ENCODE results near the gene NSD2.
"Not testable (repeated sequence)": the region's sequence is repeated elsewhere in the genome, so short reads cannot be mapped to it uniquely, and the experiment has no call there.

The NSD2 gene

GRCh38 chr4:1842339-1842895 is 28.8 kb upstream of the NSD2 start:
- DNase-seq (ENCODE audit: low spot score), result no peak

GRCh38 chr4:1842993-1843448 is 28.2 kb upstream of the NSD2 start:
- no peak for DNase-seq (ENCODE audit: low spot score)

DNA sequence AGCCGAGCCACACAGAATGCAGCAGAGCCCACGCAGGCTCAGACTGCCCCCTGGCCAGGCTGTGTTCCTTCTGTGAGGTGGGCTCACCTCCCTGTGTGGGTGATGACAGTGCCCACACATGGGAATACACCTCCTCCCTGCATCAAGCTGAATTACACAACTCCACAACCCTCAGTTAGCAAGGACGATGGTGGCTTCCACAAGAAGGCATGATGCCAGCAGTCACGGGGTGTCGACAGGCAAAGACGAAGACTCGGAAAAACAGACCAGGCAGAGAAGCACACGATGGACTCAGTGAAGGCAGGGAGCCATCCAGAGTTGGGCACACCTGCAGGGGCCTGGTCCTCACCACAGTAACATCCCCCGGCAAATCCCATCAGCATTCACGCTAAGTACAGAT is 27.3 kb upstream of the NSD2 start:
- DNase-seq (ENCODE audit: low spot score), result no peak

GRCh38 chr4:1844618-1845017 is 26.6 kb upstream of the NSD2 start:
- DNase-seq (ENCODE audit: low spot score), result not testable (repeated sequence)

DNA sequence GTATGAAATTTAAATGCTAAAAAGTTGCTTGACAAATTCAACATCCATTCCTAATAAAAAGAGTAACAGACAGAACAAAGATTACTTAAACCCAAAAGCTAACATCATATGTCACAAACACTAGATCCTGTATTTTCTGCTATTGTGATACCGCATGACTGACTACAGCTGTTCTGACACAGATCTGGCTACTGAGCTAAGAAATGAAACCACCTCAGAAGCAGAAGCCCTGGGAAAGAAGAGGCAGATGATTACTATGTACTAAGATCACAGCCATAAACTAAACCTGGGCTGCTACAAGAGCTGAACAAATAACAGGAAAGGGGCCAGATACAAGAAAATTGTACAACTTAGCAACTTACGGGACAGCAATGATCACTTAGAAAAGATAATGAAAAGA is 24.6 kb upstream of the NSD2 start:
- no peak for DNase-seq (ENCODE audit: low spot score)

- DNase-seq (ENCODE audit: low spot score), result no peak
Measured at GRCh38 chr4:1850276-1850675, 20.9 kb upstream of the NSD2 start.

DNA sequence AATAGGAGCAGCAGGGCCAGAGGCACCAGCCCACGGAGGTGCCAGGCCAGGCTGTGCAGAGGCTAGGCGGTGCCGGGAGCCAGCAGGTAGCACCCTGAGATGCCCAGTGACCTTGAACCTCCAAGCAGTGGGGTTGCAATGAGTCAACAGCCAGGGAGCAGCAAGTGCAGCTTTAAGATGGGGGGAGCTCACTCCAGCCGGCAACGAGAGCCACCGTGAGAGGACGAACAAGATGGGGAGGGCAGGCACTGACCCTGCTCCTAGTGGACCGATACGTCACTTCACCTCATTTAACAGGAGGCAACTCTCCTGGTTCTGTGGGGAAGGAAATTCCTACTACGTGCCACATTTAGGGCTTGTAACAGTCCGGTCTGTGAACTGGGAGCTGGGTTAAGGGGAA is 20.0 kb upstream of the NSD2 start:
- no peak for DNase-seq (ENCODE audit: low spot score)

GRCh38 chr4:1851575-1852410 is 19.4 kb upstream of the NSD2 start:
- DNase-seq (ENCODE audit: low spot score), result no peak

GRCh38 chr4:1852904-1853623 is 18.1 kb upstream of the NSD2 start:
- no peak for DNase-seq (ENCODE audit: low spot score)

- no peak for DNase-seq (ENCODE audit: low spot score)
Measured at GRCh38 chr4:1854752-1855151, 16.4 kb upstream of the NSD2 start.

- DNase-seq (ENCODE audit: low spot score), result peak; percentile 41
Measured at GRCh38 chr4:1855333-1856070, 15.7 kb upstream of the NSD2 start.

- peak; percentile 92 for DNase-seq (ENCODE audit: low spot score)
Measured at GRCh38 chr4:1856071-1856942, 14.9 kb upstream of the NSD2 start, which contains the start of gene LETM1. TSS of gene LETM1 (minus strand) at chr4:1856156. CDS start at chr4:1855950, 206 bp downstream.

DNA sequence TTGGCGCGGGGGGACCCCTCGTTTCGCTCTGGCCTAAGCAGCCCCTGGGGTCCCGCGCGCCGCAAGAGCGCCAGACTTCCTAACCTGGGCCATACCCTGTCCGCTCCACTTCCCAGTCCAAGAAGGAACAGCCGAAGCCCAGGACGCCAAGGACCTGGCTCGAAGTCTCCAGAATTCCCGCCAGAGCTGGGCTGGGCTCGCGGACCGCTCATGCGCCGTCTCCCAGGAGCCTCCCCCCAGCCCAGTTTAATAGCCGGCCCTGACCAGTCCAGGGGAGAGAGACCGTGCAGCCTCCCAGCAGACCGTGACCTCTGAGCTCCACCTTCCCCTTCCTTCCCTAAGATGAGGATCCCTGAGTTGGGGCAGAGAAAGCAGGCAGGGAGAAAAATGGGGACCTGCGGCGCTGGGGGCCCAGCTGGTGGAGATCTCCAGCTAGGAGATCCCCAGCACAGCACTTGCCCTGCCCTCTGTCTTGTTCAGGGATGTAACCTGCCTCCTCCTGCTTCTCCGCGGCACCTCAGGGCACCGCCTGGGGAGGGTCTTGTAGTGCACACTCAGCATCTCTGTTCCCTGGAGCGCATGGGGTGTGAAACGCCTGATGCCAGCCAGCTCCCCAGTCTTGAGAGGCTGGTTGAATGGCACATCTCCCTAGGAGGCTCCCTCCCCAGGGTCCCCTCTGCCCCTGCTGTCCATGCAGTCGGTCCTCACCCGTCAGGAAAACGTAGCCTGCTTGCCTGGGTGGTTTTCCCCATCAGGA is 14.1 kb upstream of the NSD2 start:
- DNase-seq (ENCODE audit: low spot score), result no peak

DNA sequence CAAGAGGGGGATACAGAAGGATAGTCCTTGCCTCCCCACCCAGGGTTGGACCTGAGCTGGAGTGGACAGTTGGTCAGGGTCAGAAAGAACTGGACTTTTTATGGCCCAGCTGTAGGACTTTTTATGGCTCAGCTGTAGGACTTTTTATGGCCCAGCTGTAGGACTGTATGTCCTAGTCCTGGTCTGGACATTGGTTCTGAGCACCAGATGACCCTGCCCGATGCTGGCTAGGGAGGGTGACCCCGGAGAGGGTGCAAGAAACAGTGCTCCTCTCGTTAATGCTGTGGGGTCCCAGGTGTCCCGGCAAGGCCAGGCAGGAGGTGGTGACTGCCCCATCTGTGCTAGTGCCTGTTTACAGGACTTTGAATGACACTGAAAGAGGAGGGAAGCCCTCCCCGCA is 13.3 kb upstream of the NSD2 start:
- no peak for DNase-seq (ENCODE audit: low spot score)

DNA sequence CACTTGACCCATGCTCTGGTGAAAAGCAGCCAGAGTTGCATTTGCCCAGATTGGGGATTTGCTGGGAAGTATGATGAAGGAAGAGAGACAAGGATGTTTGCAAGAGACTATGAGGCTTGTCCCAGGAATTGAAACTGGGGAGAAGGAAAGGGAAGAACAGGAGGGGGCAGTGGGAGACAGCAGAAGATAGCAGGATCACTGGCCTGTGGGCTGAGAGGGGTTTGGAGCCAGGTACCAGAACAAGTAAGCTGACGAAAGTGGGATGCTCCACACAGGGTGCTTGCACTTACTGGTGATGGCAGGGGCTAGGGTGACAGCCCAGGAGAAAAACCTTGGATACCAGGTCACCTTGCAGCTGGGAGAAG is 11.8 kb upstream of the NSD2 start:
- DNase-seq (ENCODE audit: low spot score), result no peak

- DNase-seq (ENCODE audit: low spot score), result peak; percentile 41
Measured at GRCh38 chr4:1862055-1862911, 8.9 kb upstream of the NSD2 start.

- no peak for DNase-seq (ENCODE audit: low spot score)
Measured at GRCh38 chr4:1862961-1863296, 8.3 kb upstream of the NSD2 start.

- no peak for DNase-seq (ENCODE audit: low spot score)
Measured at GRCh38 chr4:1863297-1864033, 7.7 kb upstream of the NSD2 start.

Data from germinal center (tissue), 1 donor.